BJ (cell line): ENCODE data around the gene NT5C2. TPM values are rescaled to one million over a fixed set of nuclear protein-coding genes. Genes with fewer than 3 reads are reported as not detected.

Experiments
- CTCF ChIA-PET: fragments of 350-600 bp; formaldehyde crosslinking; extraction: SDS; loops from one replicate; lab custom pipeline; 2021; ENCODE audit warnings: antibody characterized with exemption, inconsistent platforms; lab: Yijun Ruan, JAX
- POLR2A ChIA-PET: fragments of 300-600 bp; sonication (Branson Sonifier 250); formaldehyde crosslinking; extraction: SDS; loops from one replicate; lab custom pipeline; 2021; ENCODE audit warnings: antibody characterized with exemption; lab: Charles Lee
- DNase-seq: peaks from one replicate; pipeline ENCODE4 v3.0.0-alpha.2; 2011; ENCODE audit warnings: low read depth
- H3K27me3 ChIP-seq: 2 replicates; pipeline ENCODE4 v1.6.0; 2011; ENCODE audit warnings: low read length; ENCODE audit not compliant: control insufficient read depth, insufficient read depth
- H3K36me3 ChIP-seq: 2 replicates; pipeline ENCODE4 v1.5.1; 2011; ENCODE audit warnings: low read length; ENCODE audit not compliant: control insufficient read depth, insufficient read depth
- H3K4me3 ChIP-seq: 2 replicates; pipeline ENCODE4 v1.5.1; 2011; ENCODE audit warnings: low read depth, mild to moderate bottlenecking, control low read depth, low read length
- CTCF ChIP-seq: IDR thresholded peaks from 2 replicates; pipeline ENCODE4 v1.5.1; 2011; ENCODE audit warnings: low read depth, mild to moderate bottlenecking, control low read depth, inconsistent platforms, low read length, moderate library complexity; ENCODE audit not compliant: insufficient read depth
- polyA plus RNA-seq: library from polyadenylated mRNA; depleted of rRNA; stranded (reverse); fragments of >200 nt; gene quantifications from 2 replicates; pipeline ENCODE4 v1.2.3, GENCODE V29; 2011

The NT5C2 gene
- polyA plus RNA-seq, 1 experiment = 49.3 TPM

DNA sequence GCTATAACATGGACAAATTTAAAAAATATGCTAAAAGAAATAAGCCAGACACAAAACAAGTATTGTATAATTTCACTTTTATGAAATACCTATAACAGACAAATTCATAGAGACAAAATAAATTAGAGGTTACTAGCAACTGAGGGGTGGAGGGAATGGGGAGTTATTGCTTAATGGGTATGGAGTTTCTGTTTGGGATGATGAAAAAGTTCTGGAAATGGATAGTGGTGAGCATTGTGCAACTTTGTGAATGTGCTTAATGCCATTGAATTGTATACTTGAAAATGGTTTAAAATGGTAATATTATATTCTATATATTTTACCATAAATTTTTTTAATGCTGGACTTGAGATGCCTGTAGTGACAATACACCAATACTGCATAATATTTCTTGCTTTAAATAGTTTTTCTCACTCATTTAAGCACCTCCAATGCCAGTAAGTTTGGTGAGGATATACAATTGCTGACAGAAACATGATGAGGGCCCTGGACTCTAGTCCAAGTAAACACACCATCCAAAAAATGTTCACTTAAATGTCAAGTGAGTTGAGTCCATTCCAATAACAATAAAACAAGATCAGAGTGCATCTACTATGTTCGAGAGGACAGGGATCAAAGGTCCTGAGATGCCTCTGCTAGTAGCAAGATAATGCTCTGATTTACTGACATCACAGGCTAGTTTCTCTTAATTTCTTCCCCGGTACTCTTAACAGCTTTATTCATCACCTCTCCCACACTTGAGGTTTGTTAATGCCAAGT lies 71.9 kb downstream of the NT5C2 start:
- Histone ChIP-seq H3K4me3 (no peak overlapping the region), H3K36me3 (no peaks in the 10 kb centered on the region), H3K27me3 (no peaks in the 10 kb centered on the region)
- no peak for TF ChIP-seq CTCF
- ChIA-PET CTCF (no interaction called here), POLR2A (no interaction called here)
- no peak for DNase-seq

DNA sequence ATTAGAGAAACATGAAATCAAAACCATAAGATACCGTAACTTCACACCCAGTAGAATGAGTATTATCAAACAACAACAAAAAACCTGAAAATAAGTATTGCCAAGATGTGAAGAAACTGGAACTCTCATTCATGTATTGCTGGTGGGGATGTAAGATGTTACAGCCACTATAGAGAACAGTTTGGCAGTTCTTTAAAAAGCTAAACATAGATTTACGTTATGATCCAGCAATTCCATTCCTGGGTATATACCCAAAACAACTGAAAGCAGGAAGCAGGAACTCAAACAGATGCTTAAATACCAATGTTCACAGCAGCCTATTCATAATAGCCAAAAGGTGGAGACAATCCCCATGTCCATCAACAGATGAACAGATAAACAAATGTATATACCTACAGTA lies 72.5 kb downstream of the NT5C2 start:
- no peak for DNase-seq
- CTCF ChIA-PET = no interaction called here
- POLR2A ChIA-PET = no interaction called here

DNA sequence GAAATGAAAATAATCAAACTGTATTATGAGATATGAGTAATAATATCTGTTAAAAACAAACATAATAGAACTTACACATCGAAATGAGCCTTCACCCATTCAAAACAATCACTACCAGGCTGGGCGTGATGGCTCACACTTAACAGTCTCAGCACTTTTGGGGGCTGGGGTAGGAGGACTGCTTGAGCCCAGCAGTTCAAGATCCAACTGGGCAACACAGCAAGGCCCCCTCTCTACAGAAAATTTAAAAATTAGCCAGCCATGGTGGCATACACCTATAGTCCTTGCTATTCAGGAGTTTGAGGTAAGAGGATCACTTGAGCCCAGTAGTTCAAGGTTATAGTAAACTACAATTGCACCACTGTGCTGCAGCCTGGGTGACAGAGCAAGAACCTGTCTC lies 75.8 kb downstream of the NT5C2 start:
- ChIA-PET POLR2A (no interaction called here), CTCF (interaction anchor here (1.4 to 2.5 kb wide), 2 partner anchors 13 to 127 kb away, joined by 7 to 8 read pairs; no protein-coding TSS in a partner anchor)
- no peak for TF ChIP-seq CTCF
- H3K36me3 ChIP-seq = no peaks in the 10 kb centered on the region
- DNase-seq = no peak
- no peaks in the 10 kb centered on the region for H3K27me3 ChIP-seq
- H3K4me3 ChIP-seq = no peak overlapping the region

More for the DNA sequence above, 72.5 kb downstream of the NT5C2 start:
- Histone ChIP-seq H3K36me3 (no peaks in the 10 kb centered on the region), H3K27me3 (no peaks in the 10 kb centered on the region), H3K4me3 (no peak overlapping the region)
- no peak for TF ChIP-seq CTCF

DNA sequence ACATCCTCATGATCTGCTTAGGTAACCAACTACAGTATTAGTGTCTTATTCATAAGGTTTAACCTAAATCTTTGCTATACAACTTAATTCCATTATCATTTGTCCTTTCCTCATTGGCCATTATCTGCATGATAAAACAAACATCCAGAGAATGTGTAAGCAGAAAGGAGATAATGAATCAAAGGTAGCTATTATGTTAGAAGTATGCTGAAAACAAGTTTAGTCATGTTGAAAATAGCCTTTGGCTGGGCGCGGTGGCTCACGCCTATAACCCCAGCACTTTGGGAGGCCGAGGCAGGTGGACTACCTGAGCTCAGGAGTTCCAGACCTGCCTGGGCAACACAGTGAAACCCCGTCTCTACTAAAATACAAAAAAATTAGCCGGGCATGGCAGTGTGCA lies 78.2 kb downstream of the NT5C2 start:
- no peak for DNase-seq
- ChIA-PET CTCF (interaction anchor here (2.5 kb wide), 1 partner anchor 10 kb away, joined by 7 read pairs; no protein-coding TSS in a partner anchor), POLR2A (no interaction called here)
- H3K27me3 ChIP-seq = no peaks in the 10 kb centered on the region
- H3K4me3 ChIP-seq = no peak overlapping the region
- TF ChIP-seq CTCF = no peak
- H3K36me3 ChIP-seq = no peaks in the 10 kb centered on the region

- no peak for TF ChIP-seq CTCF
- CTCF ChIA-PET = interaction anchor here (0.6 to 0.8 kb wide), 2 partner anchors 29 to 123 kb away, joined by 3 read pairs; no protein-coding TSS in a partner anchor
- POLR2A ChIA-PET = no interaction called here
Measured at GRCh38 chr10:103111918-103112877, 80.9 kb downstream of the NT5C2 start.

More at GRCh38 chr10:103111918-103112877, 80.9 kb downstream of the NT5C2 start:
- Histone ChIP-seq H3K27me3 (no peaks in the 10 kb centered on the region), H3K4me3 (no peak overlapping the region), H3K36me3 (no peaks in the 10 kb centered on the region; the same call in 1 of the 2 replicates)
- DNase-seq = no peak
